Measurements from ENCODE around the gene TMEM198. TPM values are rescaled to one million over a fixed set of nuclear protein-coding genes. Genes with fewer than 3 reads are reported as not detected.

Gene TMEM198
- total and polyA plus RNA-seq, 2 experiments from 2014 or later, result 5.6 to 13.7 TPM

- TF ChIP-seq, protein P1, sequence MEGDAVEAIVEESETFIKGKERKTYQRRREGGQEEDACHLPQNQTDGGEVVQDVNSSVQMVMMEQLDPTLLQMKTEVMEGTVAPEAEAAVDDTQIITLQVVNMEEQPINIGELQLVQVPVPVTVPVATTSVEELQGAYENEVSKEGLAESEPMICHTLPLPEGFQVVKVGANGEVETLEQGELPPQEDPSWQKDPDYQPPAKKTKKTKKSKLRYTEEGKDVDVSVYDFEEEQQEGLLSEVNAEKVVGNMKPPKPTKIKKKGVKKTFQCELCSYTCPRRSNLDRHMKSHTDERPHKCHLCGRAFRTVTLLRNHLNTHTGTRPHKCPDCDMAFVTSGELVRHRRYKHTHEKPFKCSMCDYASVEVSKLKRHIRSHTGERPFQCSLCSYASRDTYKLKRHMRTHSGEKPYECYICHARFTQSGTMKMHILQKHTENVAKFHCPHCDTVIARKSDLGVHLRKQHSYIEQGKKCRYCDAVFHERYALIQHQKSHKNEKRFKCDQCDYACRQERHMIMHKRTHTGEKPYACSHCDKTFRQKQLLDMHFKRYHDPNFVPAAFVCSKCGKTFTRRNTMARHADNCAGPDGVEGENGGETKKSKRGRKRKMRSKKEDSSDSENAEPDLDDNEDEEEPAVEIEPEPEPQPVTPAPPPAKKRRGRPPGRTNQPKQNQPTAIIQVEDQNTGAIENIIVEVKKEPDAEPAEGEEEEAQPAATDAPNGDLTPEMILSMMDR (conservative IDR thresholded peaks at IDR 0.05; ENCODE audit: low read depth in 2 of 2), result no peak
- TF ChIP-seq ZNF114 (CRISPR knock-in tag; IDR thresholded peaks at IDR 0.05) (no peak), CREB1 (CRISPR knock-in tag; IDR thresholded peaks at IDR 0.05; ENCODE audit: low read depth) (no peak), ZNF462 (CRISPR knock-in tag; IDR thresholded peaks at IDR 0.05) (no peak), ETS1 (IDR thresholded peaks at IDR 0.05) (no peak), REST (IDR thresholded peaks at IDR 0.05; ENCODE audit: unreplicated experiment) (no peak), JUNB (IDR thresholded peaks at IDR 0.05; ENCODE audit: unreplicated experiment) (no peak)
- DNase-seq (ENCODE audit: low spot score) (no peak), ATAC-seq (no peak)
- Mint-ChIP-seq H3K27ac (no peak overlapping the region), H3K4me3 (no peak overlapping the region), H3K4me1 (peaks cover 17% of the 10 kb centered on the region), H3K36me3 (ENCODE audit: low read depth) (no peaks in the 10 kb centered on the region), H3K9me3 (no peaks in the 10 kb centered on the region; the same call in 2 of the 3 replicates), H3K27me3 (ENCODE audit: insufficient read depth, low read depth, poor library complexity) (peaks cover 2% of the 10 kb centered on the region)
- peaks cover 18% of the 10 kb centered on the region for H3K4me1 ChIP-seq (ENCODE audit: insufficient read depth)
- H4K20me1 ChIP-seq (replicated peaks; ENCODE audit: insufficient read depth), result no peaks in the 10 kb centered on the region
- H3K27me3 ChIP-seq (ENCODE audit: insufficient read depth), result no peaks in the 10 kb centered on the region
- no peak overlapping the region for H3K27ac ChIP-seq (ENCODE audit: low read depth)
- no peak overlapping the region for H3K4me2 ChIP-seq
- H3K79me2 ChIP-seq (replicated peaks; ENCODE audit: insufficient read depth), result no peaks in the 10 kb centered on the region
- no peaks in the 10 kb centered on the region for H3K36me3 ChIP-seq (ENCODE audit: insufficient read depth)
- H3F3A ChIP-seq (replicated peaks; ENCODE audit: low read depth), result peaks cover 4% of the 10 kb centered on the region
- no peaks in the 10 kb centered on the region for H3K9me2 ChIP-seq (ENCODE audit: insufficient read depth)
- H3K4me3 ChIP-seq, result no peak overlapping the region
- peak overlapping the region; percentile 59; the same call in 1 of the 2 replicates for H2AFZ ChIP-seq
Observed at GRCh38 chr2:219592736-219593135, 48.9 kb downstream of the TMEM198 start.

Data from GM23338 (cell line).